Measurements from ENCODE around the gene CYB5R2.

The CYB5R2 gene

DNA sequence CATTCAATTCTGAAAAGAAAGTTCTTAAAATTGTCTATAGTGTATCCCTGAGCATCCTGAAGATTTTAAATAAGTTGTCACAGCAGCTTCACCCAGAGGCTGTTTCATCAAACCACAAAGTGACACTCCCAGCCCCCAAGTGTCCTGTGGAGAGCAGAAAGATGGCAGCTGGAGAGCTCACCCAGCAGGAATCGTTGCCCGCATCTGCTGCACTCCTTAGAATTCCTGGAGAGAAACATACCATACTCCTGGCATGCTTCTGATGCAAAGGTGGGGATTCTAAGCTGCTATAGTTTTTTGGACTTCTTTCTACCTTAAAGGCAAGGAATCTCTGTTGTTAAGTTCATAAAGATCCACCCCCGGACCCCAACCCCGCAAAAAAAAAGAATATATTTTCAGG is 13.5 kb upstream of the CYB5R2 start:
- TF ChIP-seq, protein P1, sequence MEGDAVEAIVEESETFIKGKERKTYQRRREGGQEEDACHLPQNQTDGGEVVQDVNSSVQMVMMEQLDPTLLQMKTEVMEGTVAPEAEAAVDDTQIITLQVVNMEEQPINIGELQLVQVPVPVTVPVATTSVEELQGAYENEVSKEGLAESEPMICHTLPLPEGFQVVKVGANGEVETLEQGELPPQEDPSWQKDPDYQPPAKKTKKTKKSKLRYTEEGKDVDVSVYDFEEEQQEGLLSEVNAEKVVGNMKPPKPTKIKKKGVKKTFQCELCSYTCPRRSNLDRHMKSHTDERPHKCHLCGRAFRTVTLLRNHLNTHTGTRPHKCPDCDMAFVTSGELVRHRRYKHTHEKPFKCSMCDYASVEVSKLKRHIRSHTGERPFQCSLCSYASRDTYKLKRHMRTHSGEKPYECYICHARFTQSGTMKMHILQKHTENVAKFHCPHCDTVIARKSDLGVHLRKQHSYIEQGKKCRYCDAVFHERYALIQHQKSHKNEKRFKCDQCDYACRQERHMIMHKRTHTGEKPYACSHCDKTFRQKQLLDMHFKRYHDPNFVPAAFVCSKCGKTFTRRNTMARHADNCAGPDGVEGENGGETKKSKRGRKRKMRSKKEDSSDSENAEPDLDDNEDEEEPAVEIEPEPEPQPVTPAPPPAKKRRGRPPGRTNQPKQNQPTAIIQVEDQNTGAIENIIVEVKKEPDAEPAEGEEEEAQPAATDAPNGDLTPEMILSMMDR (IDR thresholded peaks at IDR 0.05; ENCODE audit: low read depth, low read length), result no peak
- TF ChIP-seq EZH2phosphoT487 (IDR thresholded peaks at IDR 0.05; ENCODE audit: low read depth), result no peak
- Histone ChIP-seq H3K36me3 (replicated peaks; ENCODE audit: low read depth, low read length) (no peaks in the 10 kb centered on the region), H3K4me1 (ENCODE audit: low read length) (peaks cover 20% of the 10 kb centered on the region), H3K4me3 (ENCODE audit: low read length) (no peak overlapping the region), H3K9ac (ENCODE audit: low read length) (no peak overlapping the region), H3K79me2 (ENCODE audit: low read length) (no peaks in the 10 kb centered on the region), H2AFZ (ENCODE audit: low read depth, low read length) (no peak overlapping the region), H4K20me1 (ENCODE audit: insufficient read depth, low read length) (no peaks in the 10 kb centered on the region), H3K4me2 (ENCODE audit: low read length) (no peak overlapping the region), H3K27me3 (ENCODE audit: low read depth, low read length) (peaks cover 2% of the 10 kb centered on the region; the same call in 1 of the 2 replicates), H3K9me3 (ENCODE audit: insufficient read depth, low read length) (no peaks in the 10 kb centered on the region), H3K27ac (ENCODE audit: low read length) (no peak overlapping the region)

DNA sequence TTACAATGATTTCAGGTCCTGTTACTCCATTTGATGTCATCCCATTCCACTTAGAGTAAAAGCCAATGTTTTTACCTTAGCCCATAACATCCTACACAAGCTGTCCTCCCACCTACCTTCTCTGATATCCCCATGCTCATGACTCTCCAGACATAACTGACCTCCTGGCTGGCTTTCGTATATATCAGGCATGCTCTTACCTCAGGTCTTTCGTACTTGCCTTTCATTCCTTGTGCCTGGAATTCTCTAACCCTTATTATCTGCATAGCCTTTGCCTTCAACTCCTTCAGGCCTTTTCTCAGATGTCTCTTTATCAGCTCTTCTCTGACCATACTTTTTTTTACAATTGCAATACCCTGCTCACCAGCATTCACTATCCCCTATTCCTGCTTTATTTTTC is 10.3 kb upstream of the CYB5R2 start:
- no peak overlapping the region for H3K4me3 ChIP-seq (ENCODE audit: low read length)
- no peak overlapping the region for H3K27ac ChIP-seq (ENCODE audit: low read length)
- no peaks in the 10 kb centered on the region for H3K9me3 ChIP-seq (ENCODE audit: insufficient read depth, low read length)
- TF ChIP-seq, protein P1 (IDR thresholded peaks at IDR 0.05; ENCODE audit: low read depth, low read length), result no peak
- no peak for TF ChIP-seq EZH2phosphoT487 (IDR thresholded peaks at IDR 0.05; ENCODE audit: low read depth)
- no peaks in the 10 kb centered on the region for H4K20me1 ChIP-seq (ENCODE audit: insufficient read depth, low read length)
- H3K9ac ChIP-seq (ENCODE audit: low read length), result no peak overlapping the region
- H3K79me2 ChIP-seq (ENCODE audit: low read length), result no peaks in the 10 kb centered on the region
- H3K4me2 ChIP-seq (ENCODE audit: low read length), result no peak overlapping the region
- peaks cover 5% of the 10 kb centered on the region for H3K4me1 ChIP-seq (ENCODE audit: low read length)
- H3K36me3 ChIP-seq (replicated peaks; ENCODE audit: low read depth, low read length), result peaks cover 1% of the 10 kb centered on the region
- H3K27me3 ChIP-seq (ENCODE audit: low read depth, low read length), result 0 out of 2 replicates have a peak, but pooled peaks cover 2% of the 10 kb centered on the region
- no peak overlapping the region for H2AFZ ChIP-seq (ENCODE audit: low read depth, low read length)

DNA sequence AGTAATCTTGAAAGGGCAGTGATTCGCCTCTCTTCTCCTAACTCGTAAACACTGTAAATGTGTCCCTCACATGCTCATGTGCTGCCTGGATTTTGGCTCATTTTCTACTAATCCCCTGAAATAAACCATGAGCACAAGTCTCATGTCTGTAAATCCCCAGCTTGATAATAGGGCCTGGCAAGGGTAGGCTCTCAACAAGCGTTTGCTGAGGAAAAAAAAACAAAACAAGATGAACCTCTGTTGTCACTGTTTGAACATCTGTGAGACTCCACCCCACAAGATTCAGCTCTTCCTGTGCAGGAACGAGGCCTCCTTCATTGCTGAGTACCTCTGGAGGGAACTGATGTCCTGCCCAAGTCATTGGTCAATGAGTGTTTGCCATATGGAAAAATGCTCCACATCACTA is 4.5 kb upstream of the CYB5R2 start:
- H3K27me3 ChIP-seq (ENCODE audit: low read depth, low read length), result no peaks in the 10 kb centered on the region

DNA sequence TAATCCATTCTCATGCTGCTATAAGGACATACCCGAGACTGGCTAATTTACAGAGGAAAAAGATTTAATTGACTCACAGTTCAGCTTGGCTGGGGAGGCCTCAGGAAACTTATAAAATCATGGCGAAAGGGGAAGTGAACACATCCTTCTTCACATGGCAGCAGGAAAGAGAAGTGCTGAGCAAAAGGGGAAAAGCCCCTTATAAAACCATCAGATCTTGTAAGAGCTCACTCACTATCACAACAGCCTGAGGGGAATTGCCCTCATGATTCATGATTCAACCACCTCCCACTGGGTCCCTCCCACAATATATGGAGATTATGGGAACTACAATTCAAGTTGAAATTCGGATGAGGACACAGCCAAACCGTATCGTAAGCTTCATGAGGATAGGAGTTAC is 3.8 kb upstream of the CYB5R2 start:
- Histone ChIP-seq H3K9me3 (ENCODE audit: insufficient read depth, low read length) (peaks cover 13% of the 10 kb centered on the region), H3K9ac (ENCODE audit: low read length) (no peak overlapping the region), H3K4me1 (ENCODE audit: low read length) (peaks cover 34% of the 10 kb centered on the region), H3K27me3 (ENCODE audit: low read depth, low read length) (no peaks in the 10 kb centered on the region), H4K20me1 (ENCODE audit: insufficient read depth, low read length) (no peaks in the 10 kb centered on the region), H3K4me2 (ENCODE audit: low read length) (no peak overlapping the region), H3K36me3 (replicated peaks; ENCODE audit: low read depth, low read length) (peaks cover 41% of the 10 kb centered on the region), H2AFZ (ENCODE audit: low read depth, low read length) (no peak overlapping the region), H3K4me3 (ENCODE audit: low read length) (no peak overlapping the region), H3K27ac (ENCODE audit: low read length) (no peak overlapping the region), H3K79me2 (ENCODE audit: low read length) (peaks cover 21% of the 10 kb centered on the region)
- TF ChIP-seq, protein P1 (IDR thresholded peaks at IDR 0.05; ENCODE audit: low read depth, low read length), result no peak
- TF ChIP-seq EZH2phosphoT487 (IDR thresholded peaks at IDR 0.05; ENCODE audit: low read depth), result no peak

More for the DNA sequence above, 4.5 kb upstream of the CYB5R2 start:
- Histone ChIP-seq H3K36me3 (replicated peaks; ENCODE audit: low read depth, low read length) (peaks cover 41% of the 10 kb centered on the region), H3K27ac (ENCODE audit: low read length) (no peak overlapping the region), H3K4me2 (ENCODE audit: low read length) (no peak overlapping the region), H3K79me2 (ENCODE audit: low read length) (peaks cover 17% of the 10 kb centered on the region), H2AFZ (ENCODE audit: low read depth, low read length) (no peak overlapping the region), H3K9me3 (ENCODE audit: insufficient read depth, low read length) (peaks cover 13% of the 10 kb centered on the region), H3K4me3 (ENCODE audit: low read length) (no peak overlapping the region), H3K4me1 (ENCODE audit: low read length) (peaks cover 27% of the 10 kb centered on the region), H3K9ac (ENCODE audit: low read length) (no peak overlapping the region), H4K20me1 (ENCODE audit: insufficient read depth, low read length) (no peaks in the 10 kb centered on the region)
- no peak for TF ChIP-seq EZH2phosphoT487 (IDR thresholded peaks at IDR 0.05; ENCODE audit: low read depth)
- TF ChIP-seq, protein P1 (IDR thresholded peaks at IDR 0.05; ENCODE audit: low read depth, low read length), result no peak
